ENCODE measurements around the gene TBC1D4.

- TF ChIP-seq CTCF (conservative IDR thresholded peaks at IDR 0.05; ENCODE audit: low read depth in 2 of 2) (no peak), EZH2 (IDR thresholded peaks at IDR 0.05; ENCODE audit: low read depth, unreplicated experiment) (no peak)
Observed at GRCh38 chr13:75430436-75431209, 51.3 kb downstream of the TBC1D4 start.
